Measurements from ENCODE around the gene ODAM. TPM values are rescaled to one million over a fixed set of nuclear protein-coding genes. Genes with fewer than 3 reads are reported as not detected.

ODAM gene
- total RNA-seq, 2 donors from 2014 or later = 2.6 TPM; not detected in 1

- Histone ChIP-seq H3K4me1 (peaks cover 8% of the 10 kb centered on the region), H3K4me3 (no peak overlapping the region), H3K36me3 (replicated peaks in 1 of 2; ENCODE audit: insufficient read depth in 1 of 2, low read depth in 2 of 2) (no peaks in the 10 kb centered on the region), H3K27me3 (no peaks in the 10 kb centered on the region), H3K27ac (peak overlapping the region in 1 of 4 donors; percentile 27), H3K9me3 (no peaks in the 10 kb centered on the region)
- WGBS, 2 donors = 27 to 32% methylated on average over 6 of the region's 6 CpGs
- ATAC-seq = peak; percentile 41
- TF ChIP-seq POLR2A (IDR thresholded peaks at IDR 0.05) (no peak), CTCF (IDR thresholded peaks at IDR 0.05) (peak; percentile 28 to 70 (median 51))
- intact Hi-C loops (cut with DNase I) = no loop called here
- peak; percentile 13 to 59 (median 30) for DNase-seq
These were observed 12.2 kb upstream of the ODAM start for GRCh38 chr4:70183168-70183939.

- H3K9me3 ChIP-seq = no peaks in the 10 kb centered on the region
- peak in 2 of 7 experiments; percentile 2 to 3 for TF ChIP-seq CTCF (IDR thresholded peaks at IDR 0.05)
- TF ChIP-seq POLR2A (IDR thresholded peaks at IDR 0.05) = no peak
- ATAC-seq (no peak), DNase-seq (no peak)
- no peak overlapping the region for H3K4me3 ChIP-seq
- no peaks in the 10 kb centered on the region for H3K27me3 ChIP-seq
- H3K4me1 ChIP-seq = peaks cover 8% of the 10 kb centered on the region
- 35 to 53% methylated on average over 1 of the region's 1 CpG for WGBS, 2 donors
- H3K36me3 ChIP-seq (replicated peaks in 1 of 2; ENCODE audit: insufficient read depth in 1 of 2, low read depth in 2 of 2) = no peaks in the 10 kb centered on the region
- no peak overlapping the region for H3K27ac ChIP-seq
- intact Hi-C loops (cut with DNase I) = no loop called here
These were observed 11.6 kb upstream of the ODAM start for GRCh38 chr4:70183940-70184246.

GRCh38 chr4:70187216-70187615, 8.3 kb upstream of the ODAM start:
- H3K9me3 ChIP-seq = no peaks in the 10 kb centered on the region
- DNase-seq (no peak), ATAC-seq (no peak)
- no peaks in the 10 kb centered on the region for H3K27me3 ChIP-seq
- H3K4me1 ChIP-seq = peaks cover 8% of the 10 kb centered on the region
- WGBS, 2 donors = 71 to 76% methylated on average over 1 of the region's 1 CpG
- no peak for TF ChIP-seq POLR2A (IDR thresholded peaks at IDR 0.05)
- TF ChIP-seq CTCF (IDR thresholded peaks at IDR 0.05) = no peak
- H3K36me3 ChIP-seq (replicated peaks in 1 of 2; ENCODE audit: insufficient read depth in 1 of 2, low read depth in 2 of 2) = no peaks in the 10 kb centered on the region
- H3K27ac ChIP-seq = no peak overlapping the region
- intact Hi-C loops (cut with DNase I) = no loop called here
- no peak overlapping the region for H3K4me3 ChIP-seq

GRCh38 chr4:70190579-70190978, 4.9 kb upstream of the ODAM start:
- WGBS, 2 donors = 100% methylated on average over 1 of the region's 1 CpG
- no peak for TF ChIP-seq CTCF (IDR thresholded peaks at IDR 0.05)
- TF ChIP-seq POLR2A (IDR thresholded peaks at IDR 0.05) = no peak
- Histone ChIP-seq H3K4me1 (no peaks in the 10 kb centered on the region), H3K36me3 (replicated peaks in 1 of 2; ENCODE audit: insufficient read depth in 1 of 2, low read depth in 2 of 2) (no peaks in the 10 kb centered on the region), H3K27me3 (no peaks in the 10 kb centered on the region), H3K27ac (no peak overlapping the region), H3K4me3 (no peak overlapping the region), H3K9me3 (no peaks in the 10 kb centered on the region)
- ATAC-seq = no peak
- intact Hi-C loops (cut with DNase I) = no loop called here
- DNase-seq = no peak

GRCh38 chr4:70191647-70192046, 3.9 kb upstream of the ODAM start:
- intact Hi-C loops (cut with DNase I) = no loop called here
- TF ChIP-seq CTCF (IDR thresholded peaks at IDR 0.05) = no peak
- TF ChIP-seq POLR2A (IDR thresholded peaks at IDR 0.05) = no peak
- WGBS, 2 donors = 14 to 47% methylated on average over 1 of the region's 1 CpG

More at GRCh38 chr4:70191647-70192046, 3.9 kb upstream of the ODAM start:
- Histone ChIP-seq H3K4me3 (no peak overlapping the region), H3K9me3 (no peaks in the 10 kb centered on the region), H3K27me3 (no peaks in the 10 kb centered on the region), H3K4me1 (no peaks in the 10 kb centered on the region), H3K36me3 (replicated peaks in 1 of 2; ENCODE audit: insufficient read depth in 1 of 2, low read depth in 2 of 2) (no peaks in the 10 kb centered on the region), H3K27ac (no peak overlapping the region)
- no peak for DNase-seq
- no peak for ATAC-seq

Data from body of pancreas (tissue), 4 donors.